ENCODE data around the gene ASIC4.

GRCh38 chr2:219471476-219472371 lies 42.6 kb upstream of the ASIC4 start:
- TF ChIP-seq ATF3 (IDR thresholded peaks at IDR 0.05) (no peak), CTCF (IDR thresholded peaks at IDR 0.05 in 2 of 3, conservative IDR thresholded peaks at IDR 0.05 in 1 of 3; ENCODE audit: borderline replicate concordance in 1 of 3, insufficient read depth in 1 of 3, low read depth in 2 of 3, low read length in 2 of 3) (no peak), EZH2 (IDR thresholded peaks at IDR 0.05) (no peak), ELF1 (IDR thresholded peaks at IDR 0.05; ENCODE audit: borderline replicate concordance, low read depth) (no peak), SP1 (IDR thresholded peaks at IDR 0.05; ENCODE audit: low read depth) (no peak), RAD21 (IDR thresholded peaks at IDR 0.05; ENCODE audit: low read depth) (no peak), MAX (IDR thresholded peaks at IDR 0.05) (no peak), JUND (IDR thresholded peaks at IDR 0.05) (no peak), REST (IDR thresholded peaks at IDR 0.05; ENCODE audit: low read depth) (no peak)
